KMS-11 (cell line): ENCODE measurements around the gene PLA2G2F.

Experiments
- H2AFZ ChIP-seq: fragments of 200-600 bp; sonication (generic); 2 replicates; pipeline ENCODE4 v1.6.1; 2016; ENCODE audit warnings: antibody characterized with exemption, mixed run types, low read depth
- H3K27ac ChIP-seq: fragments of 200-600 bp; sonication (generic); 2 replicates; pipeline ENCODE4 v1.6.1; 2016; ENCODE audit warnings: mild to moderate bottlenecking, mixed run types
- H3K27me3 ChIP-seq: fragments of 200-600 bp; sonication (generic); 2 replicates; pipeline ENCODE4 v1.6.1; 2017; ENCODE audit warnings: mild to moderate bottlenecking, low read depth, mixed run types, moderate library complexity; ENCODE audit not compliant: insufficient read depth
- H3K36me3 ChIP-seq: fragments of 200-600 bp; sonication (generic); 2 replicates; pipeline ENCODE4 v1.6.1; 2017; ENCODE audit warnings: mild to moderate bottlenecking, mixed run types; ENCODE audit not compliant: insufficient read depth
- H3K4me1 ChIP-seq: fragments of 200-600 bp; sonication (generic); 2 replicates; pipeline ENCODE4 v1.6.1; 2016; ENCODE audit warnings: mild to moderate bottlenecking, low read depth, mixed run types; ENCODE audit not compliant: poor library complexity, severe bottlenecking
- H3K4me2 ChIP-seq: fragments of 200-600 bp; sonication (generic); 2 replicates; pipeline ENCODE4 v1.7.0; 2016; ENCODE audit warnings: mild to moderate bottlenecking, mixed run types
- H3K4me3 ChIP-seq: fragments of 200-600 bp; sonication (generic); IDR thresholded peaks from 2 replicates; pipeline ENCODE4 v1.6.1; 2017; ENCODE audit warnings: low read depth, low read length, mixed read lengths; ENCODE audit not compliant: insufficient read depth
- H3K79me2 ChIP-seq: fragments of 200-600 bp; sonication (generic); 2 replicates; pipeline ENCODE4 v1.6.1; 2016; ENCODE audit warnings: low read depth, mixed run types; ENCODE audit not compliant: insufficient read depth
- H3K9ac ChIP-seq: fragments of 200-600 bp; sonication (generic); 2 replicates; pipeline ENCODE4 v1.6.1; 2016; ENCODE audit warnings: mild to moderate bottlenecking, mixed run types
- H4K20me1 ChIP-seq: fragments of 200-600 bp; sonication (generic); 2 replicates; pipeline ENCODE4 v1.6.1; 2016; ENCODE audit warnings: mild to moderate bottlenecking, mixed run types; ENCODE audit not compliant: insufficient read depth
- CTCF ChIP-seq: fragments of 200-600 bp; sonication (generic); conservative IDR thresholded peaks from 2 replicates; pipeline ENCODE4 v1.6.1; 2017; ENCODE audit warnings: low read depth, mild to moderate bottlenecking, antibody characterized with exemption, low read length, moderate library complexity, mixed read lengths

Gene PLA2G2F

DNA sequence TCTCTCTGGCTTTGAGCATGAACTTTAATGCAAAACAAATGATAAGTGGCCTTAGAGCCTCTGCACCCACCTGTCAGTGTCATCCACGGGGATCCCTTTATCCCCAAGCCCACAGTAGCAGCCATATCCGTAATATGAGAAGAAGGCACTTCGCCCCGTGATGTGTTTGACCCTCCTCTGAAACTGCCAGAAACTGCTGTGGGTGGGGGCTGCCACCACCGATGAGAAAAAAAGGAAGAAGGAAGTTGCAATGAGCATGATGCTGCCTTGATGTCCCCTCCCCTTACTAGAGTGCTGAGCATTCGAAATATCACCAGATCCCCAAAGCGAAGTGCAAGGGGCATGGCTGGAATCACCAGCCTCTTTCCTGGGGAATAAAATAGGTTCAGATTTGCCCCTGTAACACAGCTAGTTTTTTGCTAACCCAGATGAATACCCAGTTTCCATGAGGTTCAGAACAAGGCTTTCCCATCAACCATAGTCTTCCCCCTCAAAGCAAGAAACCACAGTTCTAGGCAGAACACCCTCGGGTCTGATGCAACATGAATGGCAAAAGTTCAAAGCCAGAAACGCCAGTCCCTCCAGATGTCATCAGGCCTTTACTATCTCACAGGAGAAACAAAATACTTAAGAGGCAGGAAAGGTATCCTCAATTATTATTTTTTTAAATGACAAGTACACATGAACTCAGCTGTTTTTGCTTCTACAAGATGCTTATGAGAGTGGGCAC lies 36.0 kb downstream of the PLA2G2F start:
- Histone ChIP-seq H2AFZ (no peak overlapping the region), H3K4me2 (no peak overlapping the region), H3K4me3 (no peak overlapping the region), H3K27me3 (peaks cover 34% of the 10 kb centered on the region; the same call in 1 of the 2 replicates), H4K20me1 (no peaks in the 10 kb centered on the region), H3K9ac (no peak overlapping the region), H3K79me2 (no peaks in the 10 kb centered on the region), H3K36me3 (no peaks in the 10 kb centered on the region), H3K27ac (no peak overlapping the region), H3K4me1 (no peaks in the 10 kb centered on the region)
- no peak for TF ChIP-seq CTCF

DNA sequence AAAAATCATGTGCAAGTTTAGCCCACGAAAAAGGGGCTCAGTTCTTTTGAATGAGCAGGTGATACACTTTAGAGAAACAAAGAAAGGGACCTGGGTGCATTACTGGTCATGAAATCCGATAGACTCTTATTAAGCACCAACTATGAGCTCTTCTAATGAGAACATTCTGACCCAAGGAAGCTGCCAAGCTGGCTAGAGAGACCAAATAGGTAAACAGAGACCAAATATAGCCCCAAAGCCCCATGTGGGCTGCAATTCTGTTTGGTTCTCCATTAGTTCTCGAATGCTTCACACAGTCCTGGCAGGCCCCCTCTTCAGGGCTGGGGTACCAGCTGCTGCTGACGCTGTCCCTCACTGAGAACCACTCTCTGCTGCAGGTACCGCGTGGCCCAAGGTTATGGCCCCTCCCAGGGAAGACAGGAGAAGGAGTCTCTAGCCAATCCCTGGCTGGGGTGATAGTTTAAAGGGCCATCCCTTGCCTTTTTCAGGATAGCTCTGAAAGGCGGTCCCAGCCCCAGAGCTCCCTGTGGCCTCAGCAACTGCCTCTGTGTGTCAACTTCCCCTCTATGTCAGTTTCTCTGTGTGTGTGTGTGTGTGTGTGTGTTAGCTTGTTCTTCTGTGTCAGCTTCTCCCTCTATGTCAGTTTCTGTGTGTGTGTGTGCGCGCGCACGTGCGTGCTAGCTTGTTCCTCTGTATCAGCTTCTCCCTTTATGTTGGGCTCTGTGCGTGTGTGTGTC lies 39.7 kb downstream of the PLA2G2F start:
- H3K4me2 ChIP-seq, result no peak overlapping the region
- no peak for TF ChIP-seq CTCF
- no peak overlapping the region for H3K27ac ChIP-seq
- no peaks in the 10 kb centered on the region for H3K4me1 ChIP-seq
- no peaks in the 10 kb centered on the region for H4K20me1 ChIP-seq
- H3K4me3 ChIP-seq, result no peak overlapping the region
- H3K9ac ChIP-seq, result no peak overlapping the region
- H2AFZ ChIP-seq, result no peak overlapping the region
- no peaks in the 10 kb centered on the region for H3K79me2 ChIP-seq
- peaks cover 29% of the 10 kb centered on the region; the same call in 1 of the 2 replicates for H3K27me3 ChIP-seq
- no peaks in the 10 kb centered on the region for H3K36me3 ChIP-seq

DNA sequence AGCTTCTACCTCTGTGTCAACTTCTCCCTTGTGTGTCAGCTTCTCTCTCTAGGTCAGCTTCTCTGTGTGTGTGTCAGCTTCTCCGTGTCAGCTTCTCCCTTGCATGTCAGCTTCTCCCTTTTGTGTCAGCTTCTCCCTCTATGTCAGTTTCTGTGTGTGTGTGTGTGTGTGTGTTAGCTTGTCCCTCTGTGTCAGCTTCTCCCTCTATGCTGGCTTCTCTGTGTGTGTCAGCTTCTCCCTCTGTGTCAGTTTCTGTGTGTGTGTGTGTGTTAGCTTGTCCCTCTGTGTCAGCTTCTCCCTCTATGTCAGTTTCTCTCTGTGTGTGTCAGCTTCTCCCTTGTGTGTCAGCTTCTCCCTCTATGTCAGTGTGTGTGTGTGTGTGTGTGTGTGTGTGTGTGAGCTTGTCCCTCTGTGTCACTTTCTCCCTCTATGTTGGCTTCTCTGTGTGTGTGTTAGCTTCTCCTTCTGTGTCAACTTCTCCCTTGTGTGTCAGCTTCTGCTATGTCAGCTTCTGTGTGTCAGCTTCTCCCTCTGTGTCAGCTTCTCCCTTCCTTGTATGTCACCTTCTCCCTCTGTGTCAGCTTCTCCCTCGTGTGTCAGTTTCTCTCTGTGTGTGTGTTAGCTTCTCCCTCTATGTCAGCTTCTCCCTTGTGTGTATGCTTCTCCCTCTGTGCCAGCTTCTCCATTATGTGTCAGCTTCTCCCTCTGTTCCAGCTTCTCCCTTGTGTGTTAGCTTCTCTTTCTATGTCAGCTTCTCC lies 40.4 kb downstream of the PLA2G2F start:
- H3K27ac ChIP-seq, result no peak overlapping the region
- no peak overlapping the region for H3K4me3 ChIP-seq
- H3K27me3 ChIP-seq, result peaks cover 27% of the 10 kb centered on the region
- H4K20me1 ChIP-seq, result no peaks in the 10 kb centered on the region
- no peak overlapping the region for H2AFZ ChIP-seq
- no peak overlapping the region for H3K4me2 ChIP-seq
- TF ChIP-seq CTCF, result no peak
- H3K4me1 ChIP-seq, result no peaks in the 10 kb centered on the region
- H3K9ac ChIP-seq, result no peak overlapping the region
- H3K36me3 ChIP-seq, result no peaks in the 10 kb centered on the region
- H3K79me2 ChIP-seq, result no peaks in the 10 kb centered on the region

DNA sequence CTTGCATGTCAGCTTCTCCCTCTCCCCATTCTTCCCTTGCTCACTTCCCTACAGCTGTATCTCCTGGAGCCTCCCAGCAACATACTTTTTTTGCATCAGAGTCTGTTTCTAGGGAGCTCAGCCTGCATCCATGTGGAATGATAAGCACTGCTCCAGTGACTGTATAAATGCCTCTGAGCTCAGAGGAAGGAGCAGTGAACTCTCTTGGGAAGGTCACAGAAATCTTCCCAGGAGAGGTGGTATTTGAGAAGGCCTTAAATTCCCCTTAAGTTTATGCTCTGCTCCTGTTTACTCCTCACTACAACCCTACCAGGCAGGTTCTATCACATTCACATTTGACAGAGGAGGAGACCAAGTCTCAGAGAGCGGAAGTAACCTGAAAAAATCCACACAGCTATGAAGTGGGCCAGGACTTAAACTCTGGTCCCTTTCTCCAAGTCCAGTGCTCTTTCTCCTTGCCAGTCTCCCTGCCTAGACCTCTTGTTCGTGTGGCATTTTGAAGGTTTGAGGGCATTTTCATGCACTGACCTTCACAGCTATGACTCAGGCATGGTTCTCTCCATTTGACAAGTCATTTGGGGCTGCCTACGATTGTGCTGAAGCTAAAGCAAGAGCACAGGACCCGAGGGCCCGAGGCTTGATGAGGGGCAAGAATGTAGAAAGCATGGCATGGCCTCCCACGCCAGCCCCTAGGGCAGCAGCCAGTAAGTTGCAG lies 41.2 kb downstream of the PLA2G2F start:
- Histone ChIP-seq H4K20me1 (no peaks in the 10 kb centered on the region), H3K27me3 (peaks cover 29% of the 10 kb centered on the region)
- TF ChIP-seq CTCF, result no peak

More for the DNA sequence above, 41.2 kb downstream of the PLA2G2F start:
- Histone ChIP-seq H3K4me3 (no peak overlapping the region), H3K79me2 (no peaks in the 10 kb centered on the region), H3K36me3 (no peaks in the 10 kb centered on the region), H3K4me2 (no peak overlapping the region), H3K27ac (no peak overlapping the region), H3K4me1 (no peaks in the 10 kb centered on the region), H3K9ac (no peak overlapping the region), H2AFZ (no peak overlapping the region)
